Aorta (tissue), 5 donors: ENCODE data around the gene AIM2. TPM values are rescaled to one million over a fixed set of nuclear protein-coding genes. Genes with fewer than 3 reads are reported as not detected.

ENCODE experiments used
- ATAC-seq: fragments of 200-7000 bp; cut with Tn5 transposase; one replicate; pipeline ENCODE4 v1.9.1; 2022; ENCODE audit warnings: moderate library complexity; ENCODE audit not compliant: low FRiP score
- DNase-seq, 2 donors: peaks; one replicate each; pipeline ENCODE4 v3.0.0-alpha.2; 2020
- H3K27ac ChIP-seq, 2 donors: one replicate each; pipeline ENCODE4 v1.5.1; 2013; ENCODE audit warnings: low read length in 2 of 2, mild to moderate bottlenecking in 2 of 2, moderate library complexity in 2 of 2, control low read depth in 1 of 2, inconsistent platforms in 1 of 2, low read depth in 1 of 2
- H3K27me3 ChIP-seq, 2 donors: one replicate each; pipeline ENCODE4 v1.6.1; 2013; ENCODE audit warnings: control low read depth in 1 of 2, low read length in 1 of 2, mild to moderate bottlenecking in 1 of 2, moderate library complexity in 1 of 2; ENCODE audit not compliant: insufficient read depth in 2 of 2, control insufficient read depth in 1 of 2
- H3K36me3 ChIP-seq, 2 donors: one replicate each; pipeline ENCODE4 v1.6.1; 2013; ENCODE audit warnings: control low read depth in 1 of 2, low read length in 1 of 2, mild to moderate bottlenecking in 1 of 2; ENCODE audit not compliant: insufficient read depth in 2 of 2, control insufficient read depth in 1 of 2
- H3K4me1 ChIP-seq, 2 donors: one replicate each; pipeline ENCODE4 v1.6.1; 2013; ENCODE audit warnings: low read length in 2 of 2, control low read depth in 1 of 2, mild to moderate bottlenecking in 1 of 2, moderate library complexity in 1 of 2; ENCODE audit not compliant: insufficient read depth in 2 of 2, control insufficient read depth in 1 of 2
- H3K4me3 ChIP-seq, 2 donors: one replicate each; pipeline ENCODE4 v1.5.1; 2013; ENCODE audit warnings: low read length in 2 of 2, control low read depth in 1 of 2, mild to moderate bottlenecking in 1 of 2
- H3K9me3 ChIP-seq: one replicate; pipeline ENCODE4 v1.6.1; 2013; ENCODE audit warnings: mild to moderate bottlenecking, low read length; ENCODE audit not compliant: control insufficient read depth
- WGBS, 2 donors: extraction: QIAGEN DNeasy Blood & Tissue Kit; methylation state at CpG; one replicate each; pipeline ENCODE4 v1.1.7; 2013; 5-methylcytosine and 5-hydroxymethylcytosine counted together
- intact Hi-C, 2 donors: fragments of 100-400 bp; cut with DNase I; formaldehyde crosslinking; loops; one replicate each; pipeline versions ENCODE4 v1.14.2 to v1.15.0; 2022
- polyA plus RNA-seq, 2 donors: library from polyadenylated mRNA; stranded (reverse); fragments of 200-250 nt; gene quantifications; one replicate each; pipeline ENCODE4 v1.2.3, GENCODE V29; 2013
- total RNA-seq, 2 donors: library from RNA; stranded (reverse); fragmentation: NEBNext Ultra II Directional; extraction: Animal tissue kit (Norgen Biotek cat#: 25700); gene quantifications; one replicate each; pipeline ENCODE4 v1.2.1, GENCODE V29; 2021
- donor health status: healthy with polysubstance abuse.
- donor health status: Bipolar disorder and iron deficiency.
- donor health status: DM: no; HTN: no; CAD: no.
- donor health status: DM: no; HTN: no; CAD: no.
- donor health status: DM: yes; HTN: yes; CAD: no.

Gene AIM2
- total and polyA plus RNA-seq, 4 donors: 0.38 to 2.6 (median 0.97) TPM; not detected in 1

DNA sequence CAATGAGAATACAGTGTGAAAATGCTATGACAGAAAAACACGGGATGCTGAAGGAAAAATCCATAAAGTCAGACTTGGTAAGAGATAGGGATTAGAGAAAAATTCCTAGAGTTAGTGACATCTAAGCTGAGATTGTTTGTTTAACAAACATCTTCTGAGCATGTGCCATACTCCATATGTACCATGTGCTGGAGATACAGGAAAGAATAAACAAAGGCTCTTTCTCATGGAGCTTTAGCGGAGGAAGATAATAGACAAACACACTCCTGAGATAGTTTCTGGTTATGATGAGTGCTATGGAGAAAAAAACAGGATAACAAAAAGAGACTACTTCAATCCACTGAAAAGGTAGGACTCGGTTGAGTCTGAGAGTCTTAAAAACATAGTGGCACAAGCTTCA is 22.0 kb upstream of the AIM2 start:
- no peak overlapping the region for H3K4me3 ChIP-seq
- H3K36me3 ChIP-seq: no peaks in the 10 kb centered on the region
- WGBS, 2 donors: 63 to 69% methylated on average over 3 of the region's 3 CpGs
- no peak overlapping the region for H3K27ac ChIP-seq
- H3K27me3 ChIP-seq: no peaks in the 10 kb centered on the region
- H3K4me1 ChIP-seq: no peaks in the 10 kb centered on the region
- no peaks in the 10 kb centered on the region for H3K9me3 ChIP-seq
- intact Hi-C loops: no loop called here
- DNase-seq: no peak
- no peak for ATAC-seq

DNA sequence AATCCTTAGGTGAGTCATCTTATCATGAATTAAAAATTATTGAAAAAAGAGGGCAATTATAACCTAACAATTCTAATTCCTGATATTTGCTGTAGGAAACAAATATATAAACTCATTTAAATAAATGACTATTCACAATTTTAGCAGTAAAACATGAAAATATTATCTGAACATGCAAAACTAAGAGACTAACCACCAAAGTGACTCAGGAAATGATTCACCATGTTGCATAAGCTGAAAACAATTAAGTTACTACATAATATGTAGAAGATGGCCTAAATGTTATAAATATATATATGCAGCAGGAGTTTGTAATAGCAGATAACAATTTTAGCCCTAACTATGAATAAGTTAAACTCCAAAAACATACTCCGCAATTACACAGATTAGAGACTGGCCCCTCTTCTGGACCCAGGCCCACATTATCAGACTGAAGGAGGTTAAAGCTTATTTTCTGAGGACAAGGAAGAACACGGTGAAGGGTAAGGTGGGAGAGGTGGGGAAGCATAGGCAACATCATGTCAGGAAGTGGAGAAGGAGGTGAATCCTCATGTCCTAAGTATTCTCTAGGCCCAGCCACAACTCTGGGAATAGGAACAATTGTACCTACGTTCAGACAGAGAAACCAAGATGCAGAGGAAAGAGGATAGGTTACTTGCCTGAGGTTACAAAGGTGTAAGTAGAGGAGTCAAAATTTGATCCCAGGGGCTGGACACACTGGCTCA is 15.6 kb upstream of the AIM2 start:
- ATAC-seq (no peak), DNase-seq (no peak)
- no peaks in the 10 kb centered on the region for H3K9me3 ChIP-seq
- no peaks in the 10 kb centered on the region for H3K4me1 ChIP-seq
- intact Hi-C loops: no loop called here
- H3K36me3 ChIP-seq: no peaks in the 10 kb centered on the region
- 54 to 66% methylated on average over 3 of the region's 3 CpGs for WGBS, 2 donors
- H3K4me3 ChIP-seq: no peak overlapping the region
- no peaks in the 10 kb centered on the region for H3K27me3 ChIP-seq
- no peak overlapping the region for H3K27ac ChIP-seq

GRCh38 chr1:159091607-159092031 is 15.1 kb upstream of the AIM2 start:
- Histone ChIP-seq H3K27me3 (no peaks in the 10 kb centered on the region), H3K36me3 (no peaks in the 10 kb centered on the region), H3K4me3 (no peak overlapping the region), H3K4me1 (no peaks in the 10 kb centered on the region), H3K9me3 (no peaks in the 10 kb centered on the region), H3K27ac (no peak overlapping the region)
- intact Hi-C loops: no loop called here
- DNase-seq: no peak
- WGBS, 2 donors: 75 to 84% methylated on average over 1 of the region's 1 CpG
- ATAC-seq: no peak

DNA sequence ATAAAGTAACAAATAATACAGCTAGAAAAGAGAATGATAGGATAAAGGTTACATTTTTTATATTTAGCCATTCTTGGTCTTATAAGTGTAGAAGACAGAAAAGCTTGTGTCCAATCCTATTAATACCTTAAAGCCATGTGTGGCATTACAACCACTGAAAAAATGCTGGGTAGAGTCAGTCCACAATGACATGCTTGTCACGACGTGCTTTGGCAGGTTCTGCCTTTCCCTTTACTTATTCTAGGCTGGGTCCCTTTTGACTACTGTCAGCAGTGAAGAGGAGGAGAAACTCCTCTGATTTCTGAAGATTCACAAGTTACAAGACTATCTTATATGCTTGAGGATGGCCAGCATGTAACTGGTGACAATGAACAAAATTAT is 14.6 kb upstream of the AIM2 start:
- Histone ChIP-seq H3K36me3 (no peaks in the 10 kb centered on the region), H3K9me3 (no peaks in the 10 kb centered on the region), H3K27me3 (no peaks in the 10 kb centered on the region), H3K4me1 (no peaks in the 10 kb centered on the region), H3K27ac (no peak overlapping the region), H3K4me3 (no peak overlapping the region)
- intact Hi-C loops: no loop called here
- WGBS, 2 donors: 61 to 69% methylated on average over 2 of the region's 2 CpGs
- DNase-seq: no peak
- no peak for ATAC-seq

DNA sequence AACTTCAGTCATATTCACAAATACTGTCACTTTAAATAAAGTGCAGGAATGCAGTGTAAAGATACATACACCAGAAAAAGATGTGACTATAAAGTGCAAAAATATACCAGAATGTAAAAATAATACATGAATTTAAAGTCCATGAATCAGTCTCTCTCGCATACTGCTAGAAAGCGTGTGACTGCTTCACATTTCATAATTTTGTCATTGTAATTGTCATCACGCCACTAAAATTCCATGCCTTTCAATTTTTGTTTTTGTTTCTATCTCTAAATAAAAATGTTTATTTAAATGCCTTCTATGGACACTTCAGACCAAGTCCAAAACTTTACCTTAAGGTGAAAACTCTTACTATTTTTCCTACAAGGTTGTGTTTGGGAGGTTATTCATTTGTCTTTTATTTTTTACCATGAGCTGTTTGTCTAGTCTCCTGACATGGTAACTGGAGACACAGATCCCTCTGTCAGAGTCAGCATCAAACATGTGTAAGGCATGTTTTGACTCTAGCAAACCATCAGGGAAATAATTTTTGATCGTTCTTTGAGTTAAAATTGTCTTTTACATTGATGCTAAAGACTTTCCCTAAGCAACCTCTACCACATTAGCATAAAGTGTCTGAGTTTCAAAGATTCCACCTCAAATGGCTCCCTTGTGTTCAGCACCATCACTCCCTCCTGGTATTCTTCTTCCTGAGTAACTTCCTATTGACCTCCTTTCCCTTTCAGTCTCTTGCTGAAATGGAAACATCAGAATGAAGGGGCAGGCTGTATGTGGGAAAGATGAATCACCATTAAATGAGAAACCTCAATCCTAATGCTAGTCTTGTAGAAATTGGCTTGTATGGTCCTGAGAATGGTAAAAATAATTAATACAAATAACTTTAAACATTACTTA is 14.0 kb upstream of the AIM2 start:
- no peaks in the 10 kb centered on the region for H3K9me3 ChIP-seq
- H3K27me3 ChIP-seq: no peaks in the 10 kb centered on the region
- no peak overlapping the region for H3K4me3 ChIP-seq
- intact Hi-C loops: no loop called here
- 42 to 65% methylated on average over 4 of the region's 4 CpGs for WGBS, 2 donors
- no peak for ATAC-seq
- H3K36me3 ChIP-seq: no peaks in the 10 kb centered on the region
- no peaks in the 10 kb centered on the region for H3K4me1 ChIP-seq
- H3K27ac ChIP-seq: no peak overlapping the region
- DNase-seq: no peak

- Histone ChIP-seq H3K9me3 (no peaks in the 10 kb centered on the region), H3K4me1 (no peaks in the 10 kb centered on the region), H3K27ac (no peak overlapping the region), H3K4me3 (no peak overlapping the region), H3K36me3 (no peaks in the 10 kb centered on the region), H3K27me3 (no peaks in the 10 kb centered on the region)
- 68 to 77% methylated on average over 4 of the region's 4 CpGs for WGBS, 2 donors
- ATAC-seq (no peak), DNase-seq (no peak)
- intact Hi-C loops: no loop called here
Measured at GRCh38 chr1:159089184-159089791, 12.7 kb upstream of the AIM2 start.

GRCh38 chr1:159088546-159089183 is 12.1 kb upstream of the AIM2 start:
- Histone ChIP-seq H3K4me1 (no peaks in the 10 kb centered on the region), H3K4me3 (no peak overlapping the region), H3K36me3 (no peaks in the 10 kb centered on the region), H3K9me3 (no peaks in the 10 kb centered on the region), H3K27ac (no peak overlapping the region), H3K27me3 (no peaks in the 10 kb centered on the region)
- intact Hi-C loops: no loop called here
- DNase-seq (no peak), ATAC-seq (no peak)
- WGBS, 2 donors: 72 to 73% methylated on average over 6 of the region's 6 CpGs

GRCh38 chr1:159088050-159088449 is 11.5 kb upstream of the AIM2 start:
- ATAC-seq (no peak), DNase-seq (no peak)
- no peak overlapping the region for H3K4me3 ChIP-seq
- no peak overlapping the region for H3K27ac ChIP-seq
- no peaks in the 10 kb centered on the region for H3K36me3 ChIP-seq
- WGBS, 2 donors: 45 to 47% methylated on average over 2 of the region's 2 CpGs
- intact Hi-C loops: no loop called here
- no peaks in the 10 kb centered on the region for H3K27me3 ChIP-seq
- no peaks in the 10 kb centered on the region for H3K4me1 ChIP-seq
- H3K9me3 ChIP-seq: no peaks in the 10 kb centered on the region
